SK-N-SH (cell line): Measurements from ENCODE around the gene GABRG3. TPM values are rescaled to one million over a fixed set of nuclear protein-coding genes. Genes with fewer than 3 reads are reported as not detected.

Experiments
- CTCF ChIA-PET: fragments of 300-600, 350-600 bp; formaldehyde crosslinking; extraction: SDS; loops from one replicate; lab custom pipeline; 2021; lab: Yijun Ruan, JAX
- POLR2A ChIA-PET: fragments of 350-600 bp; sonication (Branson Sonifier 250); formaldehyde crosslinking; extraction: SDS; loops from one replicate; lab custom pipeline; 2020; ENCODE audit warnings: antibody characterized with exemption, inconsistent platforms; lab: Yijun Ruan, JAX
- DNase-seq: peaks from one replicate; pipeline ENCODE4 v3.0.0; 2012
- H2AFZ ChIP-seq: fragments of 200-600 bp; sonication (generic); 2 replicates; pipeline ENCODE4 v1.8.1; 2016; ENCODE audit warnings: antibody characterized with exemption, mild to moderate bottlenecking, low read depth
- H3F3A ChIP-seq: fragments of 200-600 bp; sonication (generic); replicated peaks from 2 replicates; pipeline ENCODE3; 2016; ENCODE audit warnings: antibody characterized with exemption, mild to moderate bottlenecking; ENCODE audit not compliant: insufficient read depth
- H3K27ac ChIP-seq, 2 experiments: fragments of 200-500 bp in 1 of 2; fragments of 200-600 bp in 1 of 2; sonication (Bioruptor generic) in 1 of 2; sonication (generic), shearing (Covaris generic) in 1 of 2; 2 replicates each; pipeline versions ENCODE4 v1.5.1 to v1.6.1; 2014 to 2016; ENCODE audit warnings: low read depth in 2 of 2, inconsistent platforms in 1 of 2, low read length in 1 of 2, mild to moderate bottlenecking in 1 of 2, mixed read lengths in 1 of 2
- H3K27me3 ChIP-seq: fragments of 200-600 bp; sonication (generic), shearing (Covaris generic); 2 replicates; pipeline ENCODE4 v1.6.1; 2016; ENCODE audit warnings: mixed run types; ENCODE audit not compliant: insufficient read depth
- H3K36me3 ChIP-seq, 2 experiments: fragments of 200-500 bp in 1 of 2; fragments of 200-600 bp in 1 of 2; sonication (Bioruptor generic) in 1 of 2; sonication (generic) in 1 of 2; replicated peaks in 1 of 2; 2 replicates each; pipeline versions ENCODE3 to v1.5.1; 2014 to 2016; ENCODE audit warnings: low read length in 1 of 2, mild to moderate bottlenecking in 1 of 2; ENCODE audit not compliant: insufficient read depth in 2 of 2, control insufficient read depth in 1 of 2
- H3K4me1 ChIP-seq, 2 experiments: fragments of 200-500 bp in 1 of 2; fragments of 200-600 bp in 1 of 2; sonication (Bioruptor generic) in 1 of 2; sonication (generic), shearing (Covaris generic) in 1 of 2; 2 replicates each; pipeline versions ENCODE4 v1.5.1 to v1.6.1; 2014 to 2016; ENCODE audit warnings: low read depth in 1 of 2, low read length in 1 of 2, mixed run types in 1 of 2; ENCODE audit not compliant: insufficient read depth in 2 of 2, control insufficient read depth in 1 of 2
- H3K4me2 ChIP-seq: fragments of 200-600 bp; sonication (generic), shearing (Covaris generic); 2 replicates; pipeline ENCODE4 v1.6.1; 2017; ENCODE audit warnings: mixed run types
- H3K4me3 ChIP-seq, 2 experiments: fragments of 200-500 bp in 1 of 2; fragments of 200-600 bp in 1 of 2; sonication (Bioruptor generic) in 1 of 2; sonication (generic), shearing (Covaris generic) in 1 of 2; 2 replicates each; pipeline versions ENCODE4 v1.5.1 to v1.8.1; 2014 to 2016; ENCODE audit warnings: low read depth in 2 of 2, inconsistent platforms in 1 of 2, low read length in 1 of 2, mild to moderate bottlenecking in 1 of 2, mixed read lengths in 1 of 2, moderate library complexity in 1 of 2
- H3K79me2 ChIP-seq: fragments of 200-600 bp; sonication (generic); 2 replicates; pipeline ENCODE4 v1.8.1; 2017; ENCODE audit warnings: mild to moderate bottlenecking; ENCODE audit not compliant: insufficient read depth
- H3K9ac ChIP-seq: fragments of 200-600 bp; sonication (generic); 2 replicates; pipeline ENCODE4 v1.6.1; 2017; ENCODE audit warnings: mixed run types
- H3K9me2 ChIP-seq: fragments of 200-600 bp; sonication (generic); 2 replicates; pipeline ENCODE4 v1.6.1; 2017; ENCODE audit warnings: mixed run types
- H3K9me3 ChIP-seq: fragments of 200-600 bp; sonication (generic); 2 replicates; pipeline ENCODE4 v1.6.1; 2017; ENCODE audit warnings: mixed run types, mild to moderate bottlenecking, moderate library complexity
- H4K20me1 ChIP-seq: fragments of 200-600 bp; sonication (generic); 2 replicates; pipeline ENCODE4 v1.6.1; 2017; ENCODE audit warnings: mild to moderate bottlenecking, mixed run types; ENCODE audit not compliant: insufficient read depth
- CHD2 ChIP-seq: fragments of 150-350 bp; IDR thresholded peaks from 2 replicates; pipeline ENCODE4 v1.6.1; 2018; ENCODE audit warnings: low read length; ENCODE audit not compliant: partially characterized antibody
- CTCF ChIP-seq: fragments of 200-600 bp; sonication (generic); IDR thresholded peaks from 2 replicates; pipeline ENCODE4 v1.6.1; 2017; ENCODE audit warnings: antibody characterized with exemption, mild to moderate bottlenecking, moderate library complexity
- EZH2phosphoT487 ChIP-seq: fragments of 200-600 bp; sonication (generic); IDR thresholded peaks from 2 replicates; pipeline ENCODE4 v1.6.1; 2017; ENCODE audit warnings: low read depth, mixed run types, mild to moderate bottlenecking, antibody characterized with exemption, moderate library complexity, borderline replicate concordance
- FOXJ3 ChIP-seq: sonication (generic); formaldehyde crosslinking; IDR thresholded peaks from 2 replicates; pipeline ENCODE4 v1.5.1; 2020; ENCODE audit warnings: mild to moderate bottlenecking, missing genetic modification reagents
- GABPA ChIP-seq: IDR thresholded peaks from 2 replicates; pipeline ENCODE4 v1.4.0; 2012; ENCODE audit warnings: low read depth, mild to moderate bottlenecking
- JUND ChIP-seq: IDR thresholded peaks from 2 replicates; pipeline ENCODE4 v1.4.0; 2012
- MXI1 ChIP-seq: IDR thresholded peaks from 2 replicates; pipeline ENCODE4 v1.6.1; 2012; ENCODE audit warnings: mild to moderate bottlenecking, low read depth, low read length, improper control_type of control experiment
- NFIC ChIP-seq: IDR thresholded peaks from 2 replicates; pipeline ENCODE4 v1.4.0; 2012; ENCODE audit warnings: borderline replicate concordance
- POLR2AphosphoS5 ChIP-seq: IDR thresholded peaks from 2 replicates; pipeline ENCODE4 v1.6.1; 2012; ENCODE audit warnings: low read depth, low read length
- RAD21 ChIP-seq: IDR thresholded peaks from 2 replicates; pipeline ENCODE4 v1.6.1; 2012; ENCODE audit warnings: mild to moderate bottlenecking, low read length
- REST ChIP-seq: IDR thresholded peaks from 2 replicates; pipeline ENCODE4 v1.6.1; 2012; ENCODE audit warnings: mild to moderate bottlenecking, low read depth, low read length, moderate library complexity
- RFX5 ChIP-seq: IDR thresholded peaks from 2 replicates; pipeline ENCODE4 v1.6.1; 2012; ENCODE audit warnings: mild to moderate bottlenecking, improper control_type of control experiment, low read length
- RXRA ChIP-seq: IDR thresholded peaks from 2 replicates; pipeline ENCODE4 v1.4.0; 2012; ENCODE audit warnings: low read depth, mild to moderate bottlenecking, borderline replicate concordance
- SMC3 ChIP-seq: IDR thresholded peaks from 2 replicates; pipeline ENCODE4 v1.6.1; 2012; ENCODE audit warnings: low read depth, low read length, improper control_type of control experiment
- TAF1 ChIP-seq: IDR thresholded peaks from 2 replicates; pipeline ENCODE4 v1.6.1; 2012; ENCODE audit warnings: low read depth, mild to moderate bottlenecking, low read length, moderate library complexity, borderline replicate concordance
- YY1 ChIP-seq: IDR thresholded peaks from 2 replicates; pipeline ENCODE4 v1.4.0; 2012; ENCODE audit warnings: low read depth, mild to moderate bottlenecking
- WGBS: methylation state at CpG from one replicate; pipeline ENCODE4 v1.1.6; 2017; ENCODE audit warnings: low lambda C conversion rate; 5-methylcytosine and 5-hydroxymethylcytosine counted together
- polyA plus RNA-seq, 3 experiments: library from polyadenylated mRNA; depleted of rRNA; stranded (reverse); fragments of >200 nt; gene quantifications; 2 replicates each; pipeline ENCODE4 v1.2.3, GENCODE V29; 2012
- TF ChIP-seq, protein P1 (sequence below): fragments of 150-350 bp; IDR thresholded peaks from 2 replicates; pipeline ENCODE4 v1.6.1; 2017; ENCODE audit warnings: antibody characterized with exemption, low read length, low read depth, borderline replicate concordance
- TF ChIP-seq, protein P2 (sequence below): IDR thresholded peaks from 2 replicates; pipeline ENCODE4; 2012
- TF ChIP-seq, protein P3 (sequence below): IDR thresholded peaks from 2 replicates; pipeline ENCODE4 v1.4.0; 2012; ENCODE audit warnings: low read depth

Gene GABRG3
- polyA plus RNA-seq, 1 of the 3 experiments (the other 2 are of a cell fraction) = not detected

GRCh38 chr15:27527490-27528067 is 556.6 kb downstream of the GABRG3 start:
- H3K27ac ChIP-seq = no peak overlapping the region
- H2AFZ ChIP-seq = no peak overlapping the region
- ChIA-PET POLR2A (no interaction called here), CTCF (interaction anchor here (1.0 kb wide), 1 partner anchor 9 kb away, joined by 3 read pairs; no protein-coding TSS in a partner anchor)
- no peak overlapping the region for H3K9ac ChIP-seq
- H3K9me3 ChIP-seq = no peaks in the 10 kb centered on the region
- no peak overlapping the region for H3K4me2 ChIP-seq
- no peaks in the 10 kb centered on the region for H3K9me2 ChIP-seq
- H3K4me3 ChIP-seq = no peak overlapping the region
- no peak for DNase-seq
- 70% methylated on average over 18 of the region's 18 CpGs for WGBS
- H3K79me2 ChIP-seq = no peaks in the 10 kb centered on the region
- H3K36me3 ChIP-seq = no peaks in the 10 kb centered on the region
- H3K27me3 ChIP-seq = no peaks in the 10 kb centered on the region
- H3K4me1 ChIP-seq = peaks cover 0 to 3% of the 10 kb centered on the region in 2 experiments; a peak in 1 of 4 replicates
- H4K20me1 ChIP-seq = no peaks in the 10 kb centered on the region
- no peak for TF ChIP-seq GABPA
- TF ChIP-seq, protein P1, sequence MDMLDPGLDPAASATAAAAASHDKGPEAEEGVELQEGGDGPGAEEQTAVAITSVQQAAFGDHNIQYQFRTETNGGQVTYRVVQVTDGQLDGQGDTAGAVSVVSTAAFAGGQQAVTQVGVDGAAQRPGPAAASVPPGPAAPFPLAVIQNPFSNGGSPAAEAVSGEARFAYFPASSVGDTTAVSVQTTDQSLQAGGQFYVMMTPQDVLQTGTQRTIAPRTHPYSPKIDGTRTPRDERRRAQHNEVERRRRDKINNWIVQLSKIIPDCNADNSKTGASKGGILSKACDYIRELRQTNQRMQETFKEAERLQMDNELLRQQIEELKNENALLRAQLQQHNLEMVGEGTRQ = no peak
- no peak for TF ChIP-seq POLR2AphosphoS5
- TF ChIP-seq YY1 = no peak
- TF ChIP-seq, protein P2, sequence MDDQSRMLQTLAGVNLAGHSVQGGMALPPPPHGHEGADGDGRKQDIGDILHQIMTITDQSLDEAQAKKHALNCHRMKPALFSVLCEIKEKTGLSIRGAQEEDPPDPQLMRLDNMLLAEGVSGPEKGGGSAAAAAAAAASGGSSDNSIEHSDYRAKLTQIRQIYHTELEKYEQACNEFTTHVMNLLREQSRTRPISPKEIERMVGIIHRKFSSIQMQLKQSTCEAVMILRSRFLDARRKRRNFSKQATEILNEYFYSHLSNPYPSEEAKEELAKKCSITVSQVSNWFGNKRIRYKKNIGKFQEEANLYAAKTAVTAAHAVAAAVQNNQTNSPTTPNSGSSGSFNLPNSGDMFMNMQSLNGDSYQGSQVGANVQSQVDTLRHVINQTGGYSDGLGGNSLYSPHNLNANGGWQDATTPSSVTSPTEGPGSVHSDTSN = no peak
- TF ChIP-seq RAD21 = no peak
- TF ChIP-seq RXRA = no peak
- no peak for TF ChIP-seq NFIC
- no peak for TF ChIP-seq RFX5
- no peak for TF ChIP-seq REST
- no peak for TF ChIP-seq SMC3
- no peaks in the 10 kb centered on the region for H3F3A ChIP-seq

GRCh38 chr15:27529399-27529798 is 558.4 kb downstream of the GABRG3 start:
- no peak overlapping the region for H3K27ac ChIP-seq
- no peaks in the 10 kb centered on the region for H3K36me3 ChIP-seq
- peaks cover 0 to 3% of the 10 kb centered on the region in 2 experiments; a peak in 1 of 4 replicates for H3K4me1 ChIP-seq
- no peaks in the 10 kb centered on the region for H3K9me3 ChIP-seq
- WGBS = 26% methylated on average over 8 of the region's 8 CpGs
- H2AFZ ChIP-seq = no peak overlapping the region
- no peaks in the 10 kb centered on the region for H4K20me1 ChIP-seq
- CTCF ChIA-PET = no interaction called here
- no peak for DNase-seq
- H3F3A ChIP-seq = no peaks in the 10 kb centered on the region
- no peak overlapping the region for H3K4me3 ChIP-seq
- no peaks in the 10 kb centered on the region for H3K79me2 ChIP-seq
- H3K9me2 ChIP-seq = no peaks in the 10 kb centered on the region
- POLR2A ChIA-PET = no interaction called here
- no peak overlapping the region for H3K4me2 ChIP-seq
- H3K27me3 ChIP-seq = no peaks in the 10 kb centered on the region
- no peak overlapping the region for H3K9ac ChIP-seq
- no peak for TF ChIP-seq TAF1
- TF ChIP-seq CTCF = no peak
- TF ChIP-seq FOXJ3 (CRISPR knock-in tag) = no peak
- no peak for TF ChIP-seq MXI1
- TF ChIP-seq POLR2AphosphoS5 = no peak
- TF ChIP-seq CHD2 = no peak
- no peak for TF ChIP-seq JUND
- no peak for TF ChIP-seq SMC3
- TF ChIP-seq, protein P1 = no peak
- TF ChIP-seq, protein P3, sequence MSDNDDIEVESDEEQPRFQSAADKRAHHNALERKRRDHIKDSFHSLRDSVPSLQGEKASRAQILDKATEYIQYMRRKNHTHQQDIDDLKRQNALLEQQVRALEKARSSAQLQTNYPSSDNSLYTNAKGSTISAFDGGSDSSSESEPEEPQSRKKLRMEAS = no peak
- no peak for TF ChIP-seq EZH2phosphoT487
- no peak for TF ChIP-seq GABPA
